Left ventricle myocardium inferior (tissue), 1 donor: Measurements from ENCODE around the gene KCNQ1. TPM values are rescaled to one million over a fixed set of nuclear protein-coding genes. Genes with fewer than 3 reads are reported as not detected.

ENCODE experiments used
- DNase-seq: peaks from one replicate; pipeline ENCODE4 v3.0.0-alpha.2; 2020
- H3K27ac ChIP-seq: fragments of 200-600 bp; replicated peaks from 2 replicates; pipeline ENCODE4 v1.8.0; 2021
- H3K27me3 ChIP-seq: fragments of 200-600 bp; 2 replicates; pipeline ENCODE4 v1.8.0; 2021; ENCODE audit warnings: low read depth
- H3K36me3 ChIP-seq: fragments of 200-600 bp; 2 replicates; pipeline ENCODE4 v1.8.0; 2021
- H3K4me1 ChIP-seq: fragments of 200-600 bp; 2 replicates; pipeline ENCODE4 v1.8.0; 2021
- H3K4me3 ChIP-seq: fragments of 200-600 bp; 2 replicates; pipeline ENCODE4 v1.8.0; 2021; ENCODE audit warnings: mild to moderate bottlenecking, moderate library complexity
- H3K9me3 ChIP-seq: fragments of 200-600 bp; replicated peaks from 2 replicates; pipeline ENCODE4 v1.8.0; 2021
- intact Hi-C: fragments of 100-400 bp; cut with micrococcal nuclease; formaldehyde crosslinking; loops from one replicate; pipeline ENCODE4 v1.11.0; 2022
- total RNA-seq: library from RNA; stranded (reverse); fragmentation: NEBNext Ultra II Directional; extraction: Animal tissue kit (Norgen Biotek cat#: 25700); gene quantifications from one replicate; pipeline ENCODE4 v1.2.1, GENCODE V29; 2021
- TF ChIP-seq, protein P1 (sequence below): fragments of 200-600 bp; IDR thresholded peaks from 2 replicates; pipeline ENCODE4 v1.8.0; 2021; ENCODE audit warnings: antibody characterized with exemption, mild to moderate bottlenecking, borderline replicate concordance
- donor health status: DM: no; HTN: yes; CAD: no; lungs with severe emphysema.

The KCNQ1 gene
- total RNA-seq, 1 donor from 2014 or later: 41.8 TPM

DNA sequence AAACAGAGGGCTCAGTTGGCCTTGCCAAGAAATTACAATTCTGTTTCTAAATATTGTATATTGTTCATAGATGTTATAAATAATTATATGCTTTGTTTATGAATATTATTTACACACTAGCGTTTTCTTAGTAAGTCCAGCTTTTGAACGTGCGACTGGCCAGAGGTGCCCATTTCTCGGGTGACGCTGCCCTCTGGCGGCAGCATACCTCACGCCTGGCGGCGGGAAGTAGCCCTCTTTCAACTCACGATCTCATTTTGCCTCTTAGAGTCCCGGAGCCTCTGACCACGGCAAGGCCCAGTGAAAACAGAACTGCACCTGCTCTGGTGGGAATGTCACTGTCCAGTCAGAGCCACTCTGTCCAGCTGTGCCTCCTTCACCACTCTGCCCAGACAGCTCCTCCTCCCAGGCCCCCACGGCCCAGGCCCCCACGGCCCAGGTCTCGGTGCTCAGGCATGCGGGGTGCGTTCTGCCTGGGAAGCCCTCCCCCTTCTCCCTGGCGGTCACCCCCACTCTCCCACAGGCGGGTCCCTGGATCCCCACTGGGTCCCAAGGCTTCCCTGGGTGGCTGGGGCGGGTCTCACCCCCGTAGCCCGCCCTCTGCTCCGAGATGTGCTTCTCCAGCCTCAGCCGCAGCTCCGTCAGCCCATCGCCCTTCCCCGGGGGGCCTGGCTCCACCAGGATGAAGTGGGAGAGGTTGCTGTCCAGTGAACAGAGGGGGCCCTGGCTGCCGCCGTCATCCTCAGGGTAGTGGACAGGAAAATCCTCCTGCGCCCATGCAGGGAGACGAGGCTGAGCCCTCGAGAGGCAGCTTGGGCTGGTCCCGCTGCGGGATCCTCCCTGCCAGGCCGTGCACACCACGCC lies 24.9 kb upstream of the KCNQ1 start:
- Histone ChIP-seq H3K9me3 (no peaks in the 10 kb centered on the region), H3K4me3 (no peak overlapping the region), H3K36me3 (no peaks in the 10 kb centered on the region), H3K4me1 (peaks cover 13% of the 10 kb centered on the region), H3K27ac (no peak overlapping the region), H3K27me3 (peaks cover 32% of the 10 kb centered on the region)
- TF ChIP-seq, protein P1, sequence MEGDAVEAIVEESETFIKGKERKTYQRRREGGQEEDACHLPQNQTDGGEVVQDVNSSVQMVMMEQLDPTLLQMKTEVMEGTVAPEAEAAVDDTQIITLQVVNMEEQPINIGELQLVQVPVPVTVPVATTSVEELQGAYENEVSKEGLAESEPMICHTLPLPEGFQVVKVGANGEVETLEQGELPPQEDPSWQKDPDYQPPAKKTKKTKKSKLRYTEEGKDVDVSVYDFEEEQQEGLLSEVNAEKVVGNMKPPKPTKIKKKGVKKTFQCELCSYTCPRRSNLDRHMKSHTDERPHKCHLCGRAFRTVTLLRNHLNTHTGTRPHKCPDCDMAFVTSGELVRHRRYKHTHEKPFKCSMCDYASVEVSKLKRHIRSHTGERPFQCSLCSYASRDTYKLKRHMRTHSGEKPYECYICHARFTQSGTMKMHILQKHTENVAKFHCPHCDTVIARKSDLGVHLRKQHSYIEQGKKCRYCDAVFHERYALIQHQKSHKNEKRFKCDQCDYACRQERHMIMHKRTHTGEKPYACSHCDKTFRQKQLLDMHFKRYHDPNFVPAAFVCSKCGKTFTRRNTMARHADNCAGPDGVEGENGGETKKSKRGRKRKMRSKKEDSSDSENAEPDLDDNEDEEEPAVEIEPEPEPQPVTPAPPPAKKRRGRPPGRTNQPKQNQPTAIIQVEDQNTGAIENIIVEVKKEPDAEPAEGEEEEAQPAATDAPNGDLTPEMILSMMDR: peak; percentile 85
- intact Hi-C loops: loop anchor here (5.0 to 10.0 kb wide), 3 partner anchors 113 to 465 kb away; partner anchors contain the start of gene CDKN1C
- peak; percentile 77 for DNase-seq

GRCh38 chr11:2420502-2421225 lies 24.1 kb upstream of the KCNQ1 start:
- Histone ChIP-seq H3K4me3 (peak overlapping the region; percentile 33), H3K27ac (no peak overlapping the region), H3K27me3 (peaks cover 34% of the 10 kb centered on the region), H3K4me1 (peaks cover 13% of the 10 kb centered on the region), H3K9me3 (no peaks in the 10 kb centered on the region), H3K36me3 (no peaks in the 10 kb centered on the region)
- DNase-seq: peak; percentile 69
- intact Hi-C loops: loop anchor here (5.0 to 10.0 kb wide), 2 partner anchors 113 to 464 kb away; partner anchors contain the start of gene CDKN1C
- TF ChIP-seq, protein P1: peak; percentile 95

- DNase-seq: no peak
- peaks cover 13% of the 10 kb centered on the region for H3K4me1 ChIP-seq
- TF ChIP-seq, protein P1: no peak
- no peak overlapping the region for H3K27ac ChIP-seq
- no peaks in the 10 kb centered on the region for H3K36me3 ChIP-seq
- intact Hi-C loops: loop anchor here (5.0 to 10.0 kb wide), 2 partner anchors 114 to 463 kb away; partner anchors contain the start of gene CDKN1C
- H3K27me3 ChIP-seq: peaks cover 37% of the 10 kb centered on the region
- H3K9me3 ChIP-seq: no peaks in the 10 kb centered on the region
- H3K4me3 ChIP-seq: no peak overlapping the region
These were observed 23.4 kb upstream of the KCNQ1 start for GRCh38 chr11:2421226-2421994.

GRCh38 chr11:2421996-2422395 lies 22.8 kb upstream of the KCNQ1 start:
- H3K9me3 ChIP-seq: no peaks in the 10 kb centered on the region
- intact Hi-C loops: loop anchor here (5.0 to 10.0 kb wide), 2 partner anchors 115 to 463 kb away; partner anchors contain the start of gene CDKN1C
- TF ChIP-seq, protein P1: no peak
- peaks cover 37% of the 10 kb centered on the region for H3K27me3 ChIP-seq
- no peak overlapping the region for H3K4me3 ChIP-seq
- no peaks in the 10 kb centered on the region for H3K36me3 ChIP-seq
- peaks cover 13% of the 10 kb centered on the region for H3K4me1 ChIP-seq
- no peak for DNase-seq
- no peak overlapping the region for H3K27ac ChIP-seq
